H1 (cell line): Measurements from ENCODE around the gene TRIM28. TPM values are rescaled to one million over a fixed set of nuclear protein-coding genes. Genes with fewer than 3 reads are reported as not detected.

Source experiments
- BACH1 ChIP-seq: IDR thresholded peaks from 2 replicates; pipeline ENCODE4 v1.6.1; 2012; ENCODE audit warnings: low read length, improper control_type of control experiment
- CHD1 ChIP-seq: IDR thresholded peaks from 2 replicates; pipeline ENCODE4 v1.6.1; 2012; ENCODE audit warnings: low read depth, low read length, improper control_type of control experiment
- EGR1 ChIP-seq: IDR thresholded peaks from 2 replicates; pipeline ENCODE4 v1.6.1; 2011; ENCODE audit warnings: low read depth, low read length, borderline replicate concordance
- HDAC2 ChIP-seq, 2 experiments: fragments of 300-600 bp in 1 of 2; sonication (generic) in 1 of 2; IDR thresholded peaks; 2 replicates each; pipeline ENCODE4 v1.6.1; 2011 to 2012; ENCODE audit warnings: low read depth in 2 of 2, low read length in 2 of 2, mild to moderate bottlenecking in 2 of 2, moderate library complexity in 2 of 2, borderline replicate concordance in 1 of 2, inconsistent platforms in 1 of 2
- JUN ChIP-seq: IDR thresholded peaks from 2 replicates; pipeline ENCODE4 v1.6.1; 2011; ENCODE audit warnings: low read depth, mild to moderate bottlenecking, improper control_type of control experiment, low read length
- JUND ChIP-seq: IDR thresholded peaks from 2 replicates; pipeline ENCODE4 v1.6.1; 2011; ENCODE audit warnings: mild to moderate bottlenecking, improper control_type of control experiment, low read length
- POU5F1 ChIP-seq: IDR thresholded peaks from 2 replicates; pipeline ENCODE4 v1.6.1; 2011; ENCODE audit warnings: low read depth, mild to moderate bottlenecking, low read length, moderate library complexity
- RAD21 ChIP-seq, 2 experiments: IDR thresholded peaks in 1 of 2; conservative IDR thresholded peaks in 1 of 2; 2 replicates each; pipeline ENCODE4 v1.6.1; 2011; ENCODE audit warnings: low read depth in 2 of 2, low read length in 2 of 2, improper control_type of control experiment in 1 of 2, inconsistent platforms in 1 of 2, mild to moderate bottlenecking in 1 of 2, moderate library complexity in 1 of 2
- RXRA ChIP-seq: IDR thresholded peaks from 2 replicates; pipeline ENCODE4 v1.6.1; 2011; ENCODE audit warnings: low read depth, mild to moderate bottlenecking, low read length, moderate library complexity; ENCODE audit not compliant: insufficient read depth
- SAP30 ChIP-seq: fragments of 300-600 bp; sonication (generic); IDR thresholded peaks from 2 replicates; pipeline ENCODE4 v1.7.1; 2012; ENCODE audit warnings: low read length, moderate library complexity, mild to moderate bottlenecking, inconsistent platforms; ENCODE audit not compliant: insufficient read depth, insufficient replicate concordance
- SRF ChIP-seq: IDR thresholded peaks from 2 replicates; pipeline ENCODE4 v1.6.1; 2011; ENCODE audit warnings: mild to moderate bottlenecking, low read depth, low read length, moderate library complexity
- TAF1 ChIP-seq: IDR thresholded peaks from 2 replicates; pipeline ENCODE4 v1.6.1; 2011; ENCODE audit warnings: mild to moderate bottlenecking, low read depth, low read length
- YY1 ChIP-seq: IDR thresholded peaks from 2 replicates; pipeline ENCODE4 v1.6.1; 2011; ENCODE audit warnings: low read depth, mild to moderate bottlenecking, low read length
- ZNF274 ChIP-seq: IDR thresholded peaks from 2 replicates; pipeline ENCODE4 v1.7.0; 2012; ENCODE audit warnings: low read length, borderline replicate concordance; ENCODE audit errors: extremely low read depth
- polyA plus RNA-seq, 7 experiments: library from polyadenylated mRNA; depleted of rRNA in 3 of 7; stranded (reverse) in 5 of 7; unstranded in 2 of 7; fragments of >200 nt in 5 of 7; fragments of 200-250 nt in 2 of 7; gene quantifications; 1 replicate in 5 of 7; 2 replicates in 1 of 7; 4 replicates in 1 of 7; pipeline versions ENCODE4 v1.2.1 to v1.2.3, GENCODE V29; 2011 to 2013; ENCODE audit warnings: missing spikeins in 2 of 7, mixed read lengths in 2 of 7
- total RNA-seq: library from RNA; stranded (reverse); fragmentation: NEBNext Ultra II Directional; extraction: Animal tissue kit (Norgen Biotek cat#: 25700); gene quantifications from 2 replicates; pipeline ENCODE4 v1.2.1, GENCODE V29; 2021
- TF ChIP-seq, protein P1 (sequence below), 3 experiments: IDR thresholded peaks; 1 replicate in 2 of 3; 2 replicates in 1 of 3; pipeline versions ENCODE4 v1.5.1 to v1.6.1; 2011; ENCODE audit warnings: low read length in 3 of 3, mild to moderate bottlenecking in 3 of 3, inconsistent platforms in 2 of 3, low read depth in 1 of 3, moderate library complexity in 1 of 3; ENCODE audit not compliant: insufficient read depth in 1 of 3; ENCODE audit errors: control extremely low read depth in 1 of 3
- TF ChIP-seq, protein P2 (sequence below): IDR thresholded peaks from 2 replicates; pipeline ENCODE4 v1.6.1; 2012; ENCODE audit warnings: low read length, inconsistent platforms
- TF ChIP-seq, protein P3 (sequence below): IDR thresholded peaks from 2 replicates; pipeline ENCODE4 v1.6.1; 2011; ENCODE audit warnings: low read length, improper control_type of control experiment

Gene TRIM28
- total and polyA plus RNA-seq, 2 of the 8 experiments (the other 6 are each of a cell fraction or from before 2014, with no cell fraction given) = 1,433 to 1,442 TPM

DNA sequence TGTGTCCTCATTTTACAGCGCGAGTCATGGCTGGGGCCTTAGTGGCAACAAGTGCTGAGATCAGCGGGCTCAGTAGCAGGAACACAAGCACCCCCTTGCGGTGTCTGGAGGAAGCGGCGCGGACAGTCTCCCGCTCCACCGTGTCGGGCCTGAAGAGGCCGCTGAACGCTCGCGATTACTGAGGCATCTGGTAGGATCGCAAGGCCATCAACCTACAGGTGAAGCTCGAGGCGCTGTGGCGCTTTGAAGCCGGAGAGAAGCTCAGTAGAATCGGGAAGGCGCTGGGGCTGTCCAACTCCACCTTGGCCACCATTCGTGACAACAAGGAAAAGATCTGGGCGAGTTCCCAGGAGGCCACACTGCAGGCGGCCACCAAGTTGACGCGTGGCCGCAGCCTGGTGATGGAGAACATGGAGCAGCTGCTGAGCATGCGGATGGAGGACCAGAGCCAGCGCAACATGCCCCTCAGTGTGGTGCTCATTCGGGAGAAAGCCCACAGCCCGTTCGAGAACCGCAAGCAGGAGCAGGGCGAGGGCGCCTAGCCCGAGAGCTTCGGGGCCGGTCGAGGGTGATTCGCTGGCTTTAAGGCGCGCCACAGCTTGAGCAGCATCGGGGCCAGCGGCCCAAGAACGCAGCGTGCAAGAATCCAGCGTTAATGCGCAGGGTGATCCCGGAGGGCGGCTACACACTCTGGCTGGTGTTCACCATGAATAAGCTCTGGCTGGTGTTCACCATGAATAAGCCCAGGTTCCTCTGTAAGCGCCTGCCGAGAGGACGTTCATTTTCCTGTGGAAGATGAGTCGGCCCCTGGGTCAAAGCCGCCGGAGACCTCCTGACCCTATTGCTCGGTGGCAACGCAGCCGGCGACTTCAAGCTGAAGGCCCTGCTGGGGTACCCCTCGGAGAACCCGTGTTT is 37.6 kb downstream of the TRIM28 start (continued):
- TF ChIP-seq ZNF274 (no peak), RXRA (no peak), HDAC2 (IDR thresholded peaks at IDR 0.05; ENCODE audit: borderline replicate concordance in 1 of 2, low read depth in 2 of 2, low read length in 2 of 2) (no peak), POU5F1 (0 out of 2 replicates have a peak, but pooled peaks have one; percentile 55), JUND (peak; percentile 63; the same call in 1 of the 2 replicates), JUN (no peak), YY1 (peak; percentile 58; the same call in 1 of the 2 replicates), SAP30 (no peak), BACH1 (no peak), SRF (no peak), EGR1 (no peak), CHD1 (no peak), RAD21 (IDR thresholded peaks at IDR 0.05 in 1 of 2, conservative IDR thresholded peaks at IDR 0.05 in 1 of 2; ENCODE audit: low read depth in 2 of 2, low read length in 2 of 2) (peak; percentile 90 to 93), TAF1 (peak; percentile 43; the same call in 1 of the 2 replicates)
- TF ChIP-seq, protein P1, sequence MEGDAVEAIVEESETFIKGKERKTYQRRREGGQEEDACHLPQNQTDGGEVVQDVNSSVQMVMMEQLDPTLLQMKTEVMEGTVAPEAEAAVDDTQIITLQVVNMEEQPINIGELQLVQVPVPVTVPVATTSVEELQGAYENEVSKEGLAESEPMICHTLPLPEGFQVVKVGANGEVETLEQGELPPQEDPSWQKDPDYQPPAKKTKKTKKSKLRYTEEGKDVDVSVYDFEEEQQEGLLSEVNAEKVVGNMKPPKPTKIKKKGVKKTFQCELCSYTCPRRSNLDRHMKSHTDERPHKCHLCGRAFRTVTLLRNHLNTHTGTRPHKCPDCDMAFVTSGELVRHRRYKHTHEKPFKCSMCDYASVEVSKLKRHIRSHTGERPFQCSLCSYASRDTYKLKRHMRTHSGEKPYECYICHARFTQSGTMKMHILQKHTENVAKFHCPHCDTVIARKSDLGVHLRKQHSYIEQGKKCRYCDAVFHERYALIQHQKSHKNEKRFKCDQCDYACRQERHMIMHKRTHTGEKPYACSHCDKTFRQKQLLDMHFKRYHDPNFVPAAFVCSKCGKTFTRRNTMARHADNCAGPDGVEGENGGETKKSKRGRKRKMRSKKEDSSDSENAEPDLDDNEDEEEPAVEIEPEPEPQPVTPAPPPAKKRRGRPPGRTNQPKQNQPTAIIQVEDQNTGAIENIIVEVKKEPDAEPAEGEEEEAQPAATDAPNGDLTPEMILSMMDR (IDR thresholded peaks at IDR 0.05; ENCODE audit: control extremely low read depth in 1 of 3, insufficient read depth in 1 of 3, low read depth in 1 of 3, low read length in 3 of 3) = peak; percentile 99 to 100 (median 99)
- TF ChIP-seq, protein P2, sequence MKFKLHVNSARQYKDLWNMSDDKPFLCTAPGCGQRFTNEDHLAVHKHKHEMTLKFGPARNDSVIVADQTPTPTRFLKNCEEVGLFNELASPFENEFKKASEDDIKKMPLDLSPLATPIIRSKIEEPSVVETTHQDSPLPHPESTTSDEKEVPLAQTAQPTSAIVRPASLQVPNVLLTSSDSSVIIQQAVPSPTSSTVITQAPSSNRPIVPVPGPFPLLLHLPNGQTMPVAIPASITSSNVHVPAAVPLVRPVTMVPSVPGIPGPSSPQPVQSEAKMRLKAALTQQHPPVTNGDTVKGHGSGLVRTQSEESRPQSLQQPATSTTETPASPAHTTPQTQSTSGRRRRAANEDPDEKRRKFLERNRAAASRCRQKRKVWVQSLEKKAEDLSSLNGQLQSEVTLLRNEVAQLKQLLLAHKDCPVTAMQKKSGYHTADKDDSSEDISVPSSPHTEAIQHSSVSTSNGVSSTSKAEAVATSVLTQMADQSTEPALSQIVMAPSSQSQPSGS = no peak
- TF ChIP-seq, protein P3, sequence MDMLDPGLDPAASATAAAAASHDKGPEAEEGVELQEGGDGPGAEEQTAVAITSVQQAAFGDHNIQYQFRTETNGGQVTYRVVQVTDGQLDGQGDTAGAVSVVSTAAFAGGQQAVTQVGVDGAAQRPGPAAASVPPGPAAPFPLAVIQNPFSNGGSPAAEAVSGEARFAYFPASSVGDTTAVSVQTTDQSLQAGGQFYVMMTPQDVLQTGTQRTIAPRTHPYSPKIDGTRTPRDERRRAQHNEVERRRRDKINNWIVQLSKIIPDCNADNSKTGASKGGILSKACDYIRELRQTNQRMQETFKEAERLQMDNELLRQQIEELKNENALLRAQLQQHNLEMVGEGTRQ = no peak
